Measurements from ENCODE around the gene NTRK2. TPM values are rescaled to one million over a fixed set of nuclear protein-coding genes. Genes with fewer than 3 reads are reported as not detected.

The NTRK2 gene
- polyA plus RNA-seq, 1 donor, result 1.2 TPM

GRCh38 chr9:84659773-84660172 is 9.8 kb upstream of the NTRK2 start:
- H3K4me1 ChIP-seq (ENCODE audit: control insufficient read depth, insufficient read depth, low read length), result no peaks in the 10 kb centered on the region
- H3K9me3 ChIP-seq (ENCODE audit: control insufficient read depth, low read depth, low read length), result no peaks in the 10 kb centered on the region
- H3K27me3 ChIP-seq (ENCODE audit: control insufficient read depth, insufficient read depth, low read length), result no peaks in the 10 kb centered on the region
- WGBS (ENCODE audit: insufficient coverage, low lambda C conversion rate), result no CpG with 5 or more reads among the region's 1 CpG
- H3K4me3 ChIP-seq (ENCODE audit: low read length), result no peak overlapping the region
- DNase-seq, result no peak
- no peak overlapping the region for H3K27ac ChIP-seq (ENCODE audit: low read length)
- H3K36me3 ChIP-seq (ENCODE audit: control insufficient read depth, insufficient read depth, low read length), result no peaks in the 10 kb centered on the region

- Histone ChIP-seq H3K4me1 (ENCODE audit: control insufficient read depth, insufficient read depth, low read length) (peaks cover 4% of the 10 kb centered on the region), H3K27me3 (ENCODE audit: control insufficient read depth, insufficient read depth, low read length) (peaks cover 56% of the 10 kb centered on the region), H3K9me3 (ENCODE audit: control insufficient read depth, low read depth, low read length) (peaks cover 4% of the 10 kb centered on the region), H3K36me3 (ENCODE audit: control insufficient read depth, insufficient read depth, low read length) (no peaks in the 10 kb centered on the region), H3K4me3 (ENCODE audit: low read length) (no peak overlapping the region), H3K27ac (ENCODE audit: low read length) (no peak overlapping the region)
- DNase-seq, result peak in 1 of 2 donors; percentile 33
- WGBS (ENCODE audit: insufficient coverage, low lambda C conversion rate), result no CpG with 5 or more reads among the region's 27 CpGs
Measured at GRCh38 chr9:84667571-84668195, 1.8 kb upstream of the NTRK2 start.

- Histone ChIP-seq H3K4me3 (ENCODE audit: low read length) (peak overlapping the region; percentile 30), H3K4me1 (ENCODE audit: control insufficient read depth, insufficient read depth, low read length) (peaks cover 4% of the 10 kb centered on the region), H3K36me3 (ENCODE audit: control insufficient read depth, insufficient read depth, low read length) (no peaks in the 10 kb centered on the region), H3K9me3 (ENCODE audit: control insufficient read depth, low read depth, low read length) (peaks cover 4% of the 10 kb centered on the region), H3K27ac (ENCODE audit: low read length) (no peak overlapping the region), H3K27me3 (ENCODE audit: control insufficient read depth, insufficient read depth, low read length) (peaks cover 56% of the 10 kb centered on the region)
- peak in 1 of 2 donors; percentile 49 for DNase-seq
- WGBS (ENCODE audit: insufficient coverage, low lambda C conversion rate), result no CpG with 5 or more reads among the region's 76 CpGs
Measured at GRCh38 chr9:84668196-84669012, 1.1 kb upstream of the NTRK2 start.

GRCh38 chr9:84669013-84669287 is 579 bp upstream of the NTRK2 start:
- H3K27me3 ChIP-seq (ENCODE audit: control insufficient read depth, insufficient read depth, low read length), result peaks cover 56% of the 10 kb centered on the region
- no peak overlapping the region for H3K4me3 ChIP-seq (ENCODE audit: low read length)
- peaks cover 4% of the 10 kb centered on the region for H3K9me3 ChIP-seq (ENCODE audit: control insufficient read depth, low read depth, low read length)
- H3K27ac ChIP-seq (ENCODE audit: low read length), result no peak overlapping the region
- no peak for DNase-seq
- no CpG with 5 or more reads among the region's 7 CpGs for WGBS (ENCODE audit: insufficient coverage, low lambda C conversion rate)
- no peaks in the 10 kb centered on the region for H3K36me3 ChIP-seq (ENCODE audit: control insufficient read depth, insufficient read depth, low read length)
- peaks cover 4% of the 10 kb centered on the region for H3K4me1 ChIP-seq (ENCODE audit: control insufficient read depth, insufficient read depth, low read length)

GRCh38 chr9:84670138-84671041 is 861 bp downstream of the NTRK2 start:
- H3K4me3 ChIP-seq (ENCODE audit: low read length), result no peak overlapping the region
- no peak for DNase-seq
- H3K27me3 ChIP-seq (ENCODE audit: control insufficient read depth, insufficient read depth, low read length), result peaks cover 56% of the 10 kb centered on the region
- no peak overlapping the region for H3K27ac ChIP-seq (ENCODE audit: low read length)
- WGBS (ENCODE audit: insufficient coverage, low lambda C conversion rate), result no CpG with 5 or more reads among the region's 67 CpGs
- H3K9me3 ChIP-seq (ENCODE audit: control insufficient read depth, low read depth, low read length), result peaks cover 4% of the 10 kb centered on the region
- H3K36me3 ChIP-seq (ENCODE audit: control insufficient read depth, insufficient read depth, low read length), result no peaks in the 10 kb centered on the region
- peaks cover 4% of the 10 kb centered on the region for H3K4me1 ChIP-seq (ENCODE audit: control insufficient read depth, insufficient read depth, low read length)

- Histone ChIP-seq H3K36me3 (ENCODE audit: control insufficient read depth, insufficient read depth, low read length) (no peaks in the 10 kb centered on the region), H3K27me3 (ENCODE audit: control insufficient read depth, insufficient read depth, low read length) (peaks cover 51% of the 10 kb centered on the region), H3K4me1 (ENCODE audit: control insufficient read depth, insufficient read depth, low read length) (peaks cover 4% of the 10 kb centered on the region), H3K9me3 (ENCODE audit: control insufficient read depth, low read depth, low read length) (peaks cover 4% of the 10 kb centered on the region), H3K4me3 (ENCODE audit: low read length) (no peak overlapping the region), H3K27ac (ENCODE audit: low read length) (no peak overlapping the region)
- DNase-seq, result no peak
- WGBS (ENCODE audit: insufficient coverage, low lambda C conversion rate), result no CpG with 5 or more reads among the region's 9 CpGs
Measured at GRCh38 chr9:84671586-84672521, 2.3 kb downstream of the NTRK2 start.

- no CpG with 5 or more reads among the region's 4 CpGs for WGBS (ENCODE audit: insufficient coverage, low lambda C conversion rate)
- Histone ChIP-seq H3K27ac (ENCODE audit: low read length) (no peak overlapping the region), H3K27me3 (ENCODE audit: control insufficient read depth, insufficient read depth, low read length) (peaks cover 39% of the 10 kb centered on the region), H3K9me3 (ENCODE audit: control insufficient read depth, low read depth, low read length) (peaks cover 4% of the 10 kb centered on the region), H3K36me3 (ENCODE audit: control insufficient read depth, insufficient read depth, low read length) (no peaks in the 10 kb centered on the region), H3K4me1 (ENCODE audit: control insufficient read depth, insufficient read depth, low read length) (no peaks in the 10 kb centered on the region), H3K4me3 (ENCODE audit: low read length) (no peak overlapping the region)
- DNase-seq, result no peak
Measured at GRCh38 chr9:84673806-84674205, 4.3 kb downstream of the NTRK2 start.

- H3K27me3 ChIP-seq (ENCODE audit: control insufficient read depth, insufficient read depth, low read length), result peaks cover 10% of the 10 kb centered on the region
- H3K4me3 ChIP-seq (ENCODE audit: low read length), result no peak overlapping the region
- H3K36me3 ChIP-seq (ENCODE audit: control insufficient read depth, insufficient read depth, low read length), result no peaks in the 10 kb centered on the region
- DNase-seq, result no peak
- 60% methylated on average over 1 of the region's 5 CpGs for WGBS (ENCODE audit: insufficient coverage, low lambda C conversion rate)
- no peak overlapping the region for H3K27ac ChIP-seq (ENCODE audit: low read length)
- no peaks in the 10 kb centered on the region for H3K4me1 ChIP-seq (ENCODE audit: control insufficient read depth, insufficient read depth, low read length)
- no peaks in the 10 kb centered on the region for H3K9me3 ChIP-seq (ENCODE audit: control insufficient read depth, low read depth, low read length)
Measured at GRCh38 chr9:84677080-84677479, 7.6 kb downstream of the NTRK2 start.

GRCh38 chr9:84679571-84679970 is 10.0 kb downstream of the NTRK2 start:
- no peaks in the 10 kb centered on the region for H3K36me3 ChIP-seq (ENCODE audit: control insufficient read depth, insufficient read depth, low read length)
- H3K4me1 ChIP-seq (ENCODE audit: control insufficient read depth, insufficient read depth, low read length), result no peaks in the 10 kb centered on the region
- H3K4me3 ChIP-seq (ENCODE audit: low read length), result no peak overlapping the region
- no peak overlapping the region for H3K27ac ChIP-seq (ENCODE audit: low read length)
- H3K9me3 ChIP-seq (ENCODE audit: control insufficient read depth, low read depth, low read length), result no peaks in the 10 kb centered on the region
- no peak for DNase-seq
- WGBS (ENCODE audit: insufficient coverage, low lambda C conversion rate), result 60% methylated on average over 1 of the region's 1 CpG
- peaks cover 7% of the 10 kb centered on the region for H3K27me3 ChIP-seq (ENCODE audit: control insufficient read depth, insufficient read depth, low read length)
